Right forelimb (tissue), 1 donor: ENCODE results near the gene CPT1B.

Experiments
- DNase-seq: peaks from one replicate; pipeline ENCODE4 v3.0.0-alpha.2; 2018

Gene CPT1B

GRCh38 chr22:50568626-50569025 is 9.6 kb downstream of the CPT1B start:
- no peak for DNase-seq

DNA sequence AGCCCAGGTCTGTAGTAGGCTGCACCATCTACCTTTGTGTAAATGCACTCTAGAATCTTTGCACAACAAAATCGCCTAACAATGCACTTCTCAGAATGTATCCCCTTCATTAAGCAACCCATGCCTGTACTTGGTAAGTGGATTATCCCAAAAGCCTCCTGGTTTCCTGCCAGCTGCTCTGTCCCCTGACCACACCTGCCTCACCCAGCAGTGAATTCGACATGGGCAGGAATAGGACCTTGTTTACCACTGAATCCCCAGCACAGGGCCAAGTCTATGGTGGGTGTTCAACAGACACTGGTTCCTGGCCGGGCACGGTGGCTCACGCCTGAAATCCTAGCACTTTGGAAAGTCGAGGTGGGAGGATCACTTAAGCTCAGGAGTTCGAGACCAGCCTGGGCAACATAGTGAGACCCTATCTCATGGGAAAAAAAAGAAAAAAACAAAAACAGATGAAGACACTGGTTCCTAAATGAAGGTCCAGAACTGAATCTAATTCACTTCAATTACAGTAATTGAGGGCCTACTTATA is 10.4 kb downstream of the CPT1B start:
- DNase-seq: no peak

DNA sequence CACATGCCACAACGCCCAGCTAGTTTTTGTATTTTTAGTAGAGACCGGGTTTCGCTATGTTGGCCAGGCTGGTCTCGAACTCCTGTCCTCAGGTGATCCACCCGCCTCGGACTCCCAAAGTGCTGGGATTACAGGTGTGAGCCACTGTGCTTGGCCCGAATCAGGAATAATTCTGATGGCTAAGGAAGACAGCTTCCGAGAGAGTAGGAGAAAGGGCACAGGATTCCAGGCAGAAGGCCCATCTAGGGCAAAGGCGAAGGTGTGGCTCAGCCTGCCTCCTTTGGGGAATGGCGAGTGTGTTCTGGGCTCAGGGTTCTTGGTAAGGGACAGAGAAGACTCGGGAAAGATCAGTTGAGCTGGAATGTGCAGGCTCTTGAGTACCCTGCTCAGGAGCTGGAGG is 13.9 kb downstream of the CPT1B start:
- no peak for DNase-seq

DNA sequence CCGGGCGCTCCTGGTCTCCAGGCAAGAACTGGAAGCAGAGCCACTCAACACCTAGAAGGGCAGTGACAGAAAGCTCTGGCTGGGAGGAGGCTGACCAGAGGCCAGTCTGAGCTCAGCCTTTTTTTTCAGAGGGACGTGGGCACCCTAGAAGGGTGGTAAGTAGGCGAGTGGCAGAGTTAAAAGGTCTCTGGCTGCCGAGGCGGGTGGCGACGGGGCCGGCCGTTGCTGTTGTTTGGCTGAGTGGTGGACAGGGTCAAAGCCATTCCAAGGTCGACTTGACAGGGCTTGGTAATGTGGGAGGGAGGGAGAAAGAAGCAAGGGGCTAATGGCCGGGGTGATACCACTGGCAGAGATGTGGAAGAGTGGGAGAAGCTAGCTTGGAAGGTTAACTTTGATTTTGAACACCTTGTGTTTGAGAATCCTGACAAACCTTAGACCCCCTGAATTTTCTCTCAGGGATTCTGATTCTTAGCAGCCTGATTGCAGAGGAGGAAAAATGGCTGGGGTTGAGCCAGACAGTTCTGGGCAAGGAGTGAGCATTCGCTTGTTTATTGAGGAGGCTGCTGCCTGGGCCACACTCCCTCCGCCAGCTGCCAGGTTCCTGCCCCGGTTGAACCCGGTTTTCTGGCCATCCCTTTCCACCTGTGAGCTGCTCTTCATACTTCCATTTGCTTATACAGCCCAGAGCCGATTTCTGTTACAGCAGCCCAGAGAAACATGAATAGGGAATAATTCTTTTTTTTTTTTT is 14.6 kb downstream of the CPT1B start:
- DNase-seq: no peak

DNA sequence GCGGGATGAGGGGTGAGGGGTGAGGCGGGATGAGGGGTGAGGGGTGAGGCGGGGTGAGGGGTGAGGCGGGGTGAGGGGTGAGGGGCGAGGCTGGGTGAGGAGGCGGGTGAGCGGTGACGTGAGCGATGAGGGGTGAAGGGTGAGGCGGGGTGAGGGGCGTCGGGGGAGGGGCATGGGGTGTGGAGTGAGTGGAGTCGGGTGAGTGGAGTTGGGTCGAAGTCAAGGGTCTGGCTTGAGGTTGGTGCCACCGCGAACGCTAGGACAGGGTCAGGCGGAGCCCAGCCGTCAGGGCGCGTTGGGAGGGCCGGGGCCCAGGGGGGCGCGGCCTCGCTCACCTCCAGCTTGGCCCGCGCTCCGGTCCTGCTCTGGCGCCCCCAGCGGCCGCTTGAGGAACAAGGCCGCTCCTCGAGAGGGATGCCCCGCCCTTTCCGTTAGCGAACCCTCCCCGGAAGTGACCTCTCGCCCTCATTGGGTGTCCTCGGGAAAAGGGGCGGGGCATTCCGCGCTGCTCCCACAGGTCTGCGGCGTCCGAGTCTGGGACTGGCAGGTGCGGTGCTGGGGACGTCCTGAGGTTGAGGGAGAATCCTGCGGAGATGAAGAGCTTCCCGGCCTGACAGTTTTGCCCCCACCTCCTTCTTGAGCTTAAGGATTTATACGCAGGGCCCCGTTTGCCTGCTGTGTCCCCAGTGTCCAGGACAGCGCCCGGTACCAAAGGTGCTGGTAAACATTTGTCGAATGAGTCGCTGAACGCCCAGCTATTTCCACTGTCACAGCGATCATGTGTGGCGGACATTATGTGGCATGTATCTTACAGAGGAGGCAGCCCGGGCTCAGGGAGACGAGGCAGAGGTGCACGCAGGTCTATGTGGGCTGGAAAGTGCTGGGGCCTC is 15.5 kb downstream of the CPT1B start, which contains the start of gene SYCE3:
Gene SYCE3, minus strand, starts transcription at position 397 of the 890 bp plus-strand sequence. CDS start 6,514 bp downstream, outside the sequence.
- DNase-seq: peak; percentile 95

GRCh38 chr22:50561401-50562358 is 16.5 kb downstream of the CPT1B start:
- DNase-seq: no peak

DNA sequence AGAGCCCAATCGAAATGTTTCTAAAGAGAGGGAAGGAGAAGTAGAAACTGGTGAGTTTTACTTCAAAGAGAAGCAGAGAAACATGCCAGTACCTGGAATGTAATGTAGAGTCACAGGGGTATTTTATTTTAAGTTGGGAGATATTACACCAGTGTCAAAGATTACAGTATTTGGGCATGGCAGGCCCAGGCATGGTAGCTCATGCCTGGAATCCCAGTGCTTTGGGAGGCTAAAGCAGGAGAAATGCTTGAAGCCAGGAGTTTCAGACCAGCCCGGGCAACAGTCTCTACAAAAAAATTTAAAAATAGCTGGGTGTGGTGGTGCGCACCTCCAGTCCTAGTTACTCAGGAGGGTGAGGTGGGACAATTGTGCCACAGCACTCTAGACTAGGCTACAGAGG is 18.2 kb downstream of the CPT1B start:
- no peak for DNase-seq

- no peak for DNase-seq
These were observed 21.5 kb downstream of the CPT1B start for GRCh38 chr22:50556703-50557102.

- DNase-seq: no peak
These were observed 24.9 kb downstream of the CPT1B start for GRCh38 chr22:50553310-50553709.

GRCh38 chr22:50551160-50551752 is 27.0 kb downstream of the CPT1B start:
- DNase-seq: no peak

DNA sequence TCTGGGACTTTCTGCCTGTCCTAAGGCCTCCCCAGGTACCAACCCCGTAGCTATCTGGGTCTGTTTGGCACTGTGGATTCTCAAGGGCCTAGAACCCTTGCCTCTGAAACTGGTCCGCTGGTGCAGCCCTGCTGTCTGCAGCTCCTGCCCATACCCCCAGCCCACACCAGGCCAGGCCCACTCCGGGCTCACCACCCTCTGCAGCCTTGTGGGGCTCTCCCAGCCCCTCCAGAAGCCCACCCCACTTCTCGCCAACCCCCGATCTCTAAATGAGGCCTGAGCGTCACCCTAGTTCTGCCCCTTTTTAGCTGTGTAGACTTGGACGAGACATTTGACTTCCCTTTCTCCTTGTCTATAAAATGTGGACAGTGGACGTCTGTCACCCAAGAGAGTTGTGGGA is 27.8 kb downstream of the CPT1B start:
- DNase-seq: no peak

- no peak for DNase-seq
These were observed 29.1 kb downstream of the CPT1B start for GRCh38 chr22:50548921-50549790.

GRCh38 chr22:50548040-50548920 is 29.9 kb downstream of the CPT1B start:
- no peak for DNase-seq

DNA sequence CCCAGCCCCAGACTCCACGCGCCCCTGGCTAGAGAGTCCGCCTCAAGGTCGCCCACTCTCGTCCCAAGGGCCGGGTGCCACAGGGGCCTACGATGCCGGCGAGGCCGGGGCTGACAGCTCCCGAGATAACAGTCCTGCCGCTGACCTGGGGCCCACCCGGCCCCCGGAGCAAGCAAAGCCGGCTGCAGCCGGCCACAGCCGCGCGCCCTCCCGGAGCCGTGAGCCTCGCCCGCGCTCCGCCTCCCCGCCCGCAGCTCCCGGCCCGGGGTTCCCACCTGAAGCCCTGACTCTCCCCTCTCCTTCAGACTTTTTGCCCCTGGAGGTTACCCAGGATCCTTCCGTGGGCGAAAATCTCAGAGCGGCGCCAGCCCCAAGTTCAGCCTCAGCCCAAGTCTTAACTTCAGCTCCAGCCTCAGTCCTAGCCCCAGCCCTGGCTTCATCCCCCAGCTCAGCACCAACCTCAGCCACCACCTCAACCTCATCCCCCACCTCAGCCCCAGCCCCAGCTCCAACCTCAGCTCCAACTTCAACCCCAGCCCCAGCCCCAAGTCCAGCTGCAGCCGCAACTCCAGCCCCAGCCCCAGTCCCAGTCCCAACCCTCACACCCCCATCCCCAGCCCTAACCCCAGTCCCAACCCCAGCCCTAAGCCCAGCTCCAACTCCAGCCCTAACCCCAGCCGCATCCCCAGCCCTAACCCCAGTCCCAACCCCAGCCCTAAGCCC is 30.8 kb downstream of the CPT1B start:
- DNase-seq: no peak

GRCh38 chr22:50546326-50547262 is 31.6 kb downstream of the CPT1B start:
- DNase-seq: no peak

DNA sequence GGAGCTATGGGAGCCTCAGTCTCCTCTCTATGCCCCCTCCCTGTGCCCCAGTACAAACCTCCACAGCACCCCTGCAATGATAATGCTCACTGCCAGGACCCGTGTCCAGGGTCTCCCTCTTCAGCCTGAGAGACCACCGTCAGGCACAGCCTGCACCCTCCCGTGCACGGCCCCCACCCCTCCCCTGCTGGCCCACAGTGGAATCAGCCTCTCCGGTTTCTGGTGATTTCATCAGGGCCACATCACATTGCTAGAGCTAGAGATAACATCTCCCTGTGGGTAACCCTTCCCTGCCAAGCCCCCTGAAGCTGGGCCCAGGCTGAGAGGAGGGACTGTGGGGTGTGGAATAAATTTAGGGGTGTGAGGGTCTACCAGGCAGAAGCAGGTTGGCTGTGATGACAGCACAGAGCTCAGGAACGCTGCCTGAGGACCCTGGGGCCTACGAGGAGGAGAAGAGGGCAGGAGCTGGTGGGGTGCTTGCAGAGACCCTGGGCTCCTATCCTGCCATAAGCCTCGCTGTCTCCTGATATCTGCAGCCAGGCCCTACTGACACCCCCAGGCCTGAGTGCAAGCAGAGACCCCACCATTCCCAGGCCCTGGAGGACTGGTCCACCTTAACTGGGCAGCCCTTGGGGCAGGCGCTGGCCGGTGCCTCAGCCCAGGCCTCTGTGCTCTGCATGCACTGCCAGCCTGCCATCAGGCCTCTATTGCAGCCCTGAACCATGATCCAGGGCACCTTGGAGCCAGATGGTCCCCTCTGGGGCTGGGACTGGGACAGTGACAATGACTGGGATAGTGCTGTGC is 32.5 kb downstream of the CPT1B start, which contains the start of gene KLHDC7B:
Gene KLHDC7B, plus strand, starts transcription at position 378 of the 804 bp plus-strand sequence. Its CDS starts 345 bp downstream, at position 723.
- no peak for DNase-seq

GRCh38 chr22:50544746-50545253 is 33.4 kb downstream of the CPT1B start:
- DNase-seq: no peak
